NCI-H345 treated with DMSO at 0.1 percent for 48 hours (cell line): ENCODE data around the gene HEPN1.

Experiments
- DNase-seq: peaks from one replicate; lab custom pipeline; 2025; ENCODE audit not compliant: unreplicated experiment; lab: John Stamatoyannopoulos, UW

The HEPN1 gene

DNA sequence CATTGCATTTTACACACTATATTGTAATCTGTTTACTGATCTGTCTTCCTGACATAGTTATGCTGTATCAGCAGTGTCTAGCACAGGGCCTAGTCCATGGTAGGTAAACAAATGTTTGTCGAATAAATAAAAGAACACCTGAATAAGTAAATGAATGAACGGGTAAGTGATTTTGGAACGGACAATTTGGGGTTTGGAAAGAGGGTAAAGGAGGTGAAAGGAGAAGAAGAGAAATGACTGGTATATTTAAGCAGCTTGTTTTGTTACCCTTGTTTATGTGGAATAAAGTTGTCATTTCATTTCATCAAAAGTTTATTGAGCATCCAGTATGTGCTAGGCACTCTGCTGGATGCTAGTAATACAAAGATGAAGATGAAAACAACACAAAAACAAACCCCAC, at the start of gene HEPN1:
Gene HEPN1 (plus strand): TSS at position 301 of the 400 bp plus-strand sequence.
- DNase-seq = no peak

DNA sequence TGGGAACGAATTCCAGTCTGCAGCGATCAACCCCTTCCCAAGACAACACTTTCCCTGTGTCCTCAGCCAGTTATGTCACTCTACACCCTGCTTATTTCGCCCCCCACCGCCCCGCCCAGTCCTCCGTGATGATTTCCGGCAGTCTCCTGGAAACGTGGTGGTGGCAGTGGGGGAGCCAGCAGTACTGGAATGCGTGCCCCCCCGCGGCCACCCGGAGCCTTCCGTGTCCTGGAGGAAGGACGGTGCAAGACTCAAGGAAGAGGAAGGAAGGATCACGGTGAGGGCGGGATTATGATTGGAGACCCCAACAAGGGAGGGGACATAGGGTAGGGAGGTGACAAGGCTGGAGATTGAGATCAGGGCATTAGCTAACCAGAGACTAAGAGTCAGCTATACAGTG, 49.7 kb upstream of the HEPN1 start:
- DNase-seq = no peak

DNA sequence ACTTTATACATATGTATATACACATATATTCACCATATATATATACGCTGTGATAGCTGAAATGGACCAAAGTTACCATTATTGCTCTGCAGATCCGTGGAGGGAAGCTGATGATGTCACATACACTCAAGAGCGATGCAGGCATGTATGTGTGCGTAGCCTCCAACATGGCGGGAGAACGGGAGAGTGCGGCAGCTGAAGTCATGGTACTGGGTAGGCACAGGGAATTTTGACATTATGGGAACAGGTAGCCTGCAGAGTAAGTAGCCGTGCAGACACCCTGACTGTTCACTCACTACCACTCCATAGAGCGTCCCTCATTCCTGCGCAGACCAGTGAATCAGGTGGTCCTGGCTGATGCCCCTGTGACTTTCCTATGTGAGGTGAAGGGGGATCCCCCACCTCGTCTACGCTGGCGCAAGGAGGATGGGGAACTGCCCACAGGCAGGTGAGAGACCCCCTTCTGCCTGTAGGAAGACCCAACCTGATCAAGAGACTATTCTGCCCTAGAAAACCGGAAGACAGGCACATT, 49.1 kb upstream of the HEPN1 start:
- no peak for DNase-seq

DNA sequence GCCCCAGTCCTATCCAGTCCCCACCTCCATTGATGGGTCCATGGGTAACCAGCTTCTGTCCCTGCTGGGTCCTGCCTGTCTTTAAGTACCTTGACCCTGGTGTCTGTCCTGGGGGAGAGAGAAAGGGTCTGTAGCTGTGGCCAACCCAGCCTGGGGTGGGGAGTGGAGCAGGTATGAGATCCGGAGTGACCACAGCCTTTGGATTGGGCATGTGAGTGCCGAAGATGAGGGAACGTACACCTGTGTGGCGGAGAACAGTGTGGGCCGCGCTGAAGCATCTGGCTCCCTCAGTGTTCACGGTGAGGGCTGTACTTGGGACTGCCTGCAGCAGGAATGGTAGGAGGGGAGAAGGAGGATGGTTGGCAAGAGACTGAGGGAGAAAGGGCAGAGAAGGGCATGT, 48.6 kb upstream of the HEPN1 start:
- DNase-seq = no peak

- DNase-seq = no peak
These were observed 46.8 kb upstream of the HEPN1 start for GRCh38 chr11:124872280-124872679.

DNA sequence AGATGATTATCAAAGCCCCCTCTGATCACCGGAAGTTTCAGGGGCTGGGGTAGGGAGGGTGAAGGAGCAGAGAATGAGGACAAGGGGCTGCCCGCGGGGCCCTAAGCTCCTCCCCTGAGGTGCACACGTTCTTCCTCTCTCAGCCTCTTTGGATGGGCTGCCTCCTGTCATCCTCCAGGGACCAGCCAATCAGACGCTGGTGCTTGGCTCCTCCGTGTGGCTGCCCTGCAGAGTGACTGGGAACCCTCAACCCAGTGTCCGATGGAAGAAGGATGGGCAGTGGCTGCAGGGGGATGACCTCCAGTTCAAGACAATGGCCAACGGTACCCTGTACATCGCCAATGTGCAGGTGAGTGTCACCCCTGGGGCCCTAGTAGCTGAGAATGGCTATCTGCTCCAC, 46.3 kb upstream of the HEPN1 start:
- DNase-seq = no peak

DNA sequence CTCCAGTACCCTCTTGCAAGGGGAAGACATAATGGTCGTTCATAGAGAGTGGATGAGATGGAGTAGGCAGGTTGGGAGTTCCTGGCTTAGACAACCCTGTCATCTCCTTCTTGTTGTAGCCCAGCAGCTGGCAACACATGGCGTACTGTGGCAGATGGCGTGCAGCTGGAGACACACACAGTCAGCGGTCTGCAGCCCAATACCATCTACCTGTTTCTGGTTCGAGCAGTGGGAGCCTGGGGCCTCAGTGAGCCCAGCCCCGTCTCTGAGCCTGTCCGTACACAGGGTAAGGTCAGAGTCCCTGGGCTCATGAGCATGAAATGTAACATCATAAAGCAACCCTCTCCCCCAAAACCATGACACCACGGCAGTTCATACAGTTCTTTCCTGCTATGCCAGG, 45.1 kb upstream of the HEPN1 start:
- DNase-seq = no peak

DNA sequence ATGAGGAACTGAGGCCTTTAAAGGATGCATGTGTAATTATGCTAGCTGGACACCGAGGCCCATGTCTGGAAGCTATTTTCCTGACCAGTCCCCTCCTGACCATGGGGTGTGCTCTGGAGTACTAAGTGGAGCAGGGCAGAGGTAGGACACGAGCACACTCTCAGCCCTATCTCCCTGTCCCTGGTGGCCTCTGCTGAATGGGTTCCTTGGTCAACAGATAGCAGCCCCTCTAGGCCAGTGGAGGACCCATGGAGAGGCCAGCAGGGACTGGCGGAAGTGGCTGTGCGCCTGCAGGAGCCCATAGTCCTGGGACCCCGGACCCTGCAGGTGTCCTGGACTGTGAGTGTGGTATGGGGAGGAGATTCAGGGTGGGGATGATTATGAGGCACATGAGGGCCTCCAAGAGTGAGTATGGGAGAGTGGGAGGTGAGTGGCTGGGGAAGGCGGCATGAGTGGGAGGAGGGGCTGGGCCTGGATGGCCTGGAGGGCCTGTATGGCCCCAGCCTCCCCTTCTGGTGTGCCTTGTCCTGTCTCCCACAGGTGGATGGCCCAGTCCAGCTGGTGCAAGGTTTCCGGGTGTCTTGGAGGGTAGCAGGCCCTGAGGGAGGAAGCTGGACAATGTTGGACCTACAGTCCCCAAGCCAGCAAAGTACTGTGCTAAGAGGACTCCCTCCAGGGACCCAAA, 44.3 kb upstream of the HEPN1 start:
- DNase-seq = no peak

DNA sequence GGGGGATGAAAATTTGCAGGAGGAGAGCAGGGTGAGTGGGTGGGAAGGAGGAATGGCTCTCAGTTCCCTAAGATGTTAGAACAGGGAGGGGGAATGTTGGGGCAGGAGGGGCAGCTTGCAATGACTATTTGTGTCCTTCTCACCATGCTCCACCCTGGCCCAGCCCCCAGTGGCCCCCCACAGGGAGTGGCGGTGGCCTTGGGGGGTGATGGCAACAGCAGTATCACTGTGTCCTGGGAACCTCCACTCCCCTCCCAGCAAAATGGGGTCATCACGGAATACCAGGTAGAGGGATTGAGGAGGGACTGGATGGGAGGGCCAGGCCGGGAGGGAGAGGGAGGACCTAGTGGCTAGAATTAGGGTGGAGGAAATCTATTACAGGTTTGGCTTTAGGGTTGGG, 43.6 kb upstream of the HEPN1 start:
- DNase-seq = no peak

DNA sequence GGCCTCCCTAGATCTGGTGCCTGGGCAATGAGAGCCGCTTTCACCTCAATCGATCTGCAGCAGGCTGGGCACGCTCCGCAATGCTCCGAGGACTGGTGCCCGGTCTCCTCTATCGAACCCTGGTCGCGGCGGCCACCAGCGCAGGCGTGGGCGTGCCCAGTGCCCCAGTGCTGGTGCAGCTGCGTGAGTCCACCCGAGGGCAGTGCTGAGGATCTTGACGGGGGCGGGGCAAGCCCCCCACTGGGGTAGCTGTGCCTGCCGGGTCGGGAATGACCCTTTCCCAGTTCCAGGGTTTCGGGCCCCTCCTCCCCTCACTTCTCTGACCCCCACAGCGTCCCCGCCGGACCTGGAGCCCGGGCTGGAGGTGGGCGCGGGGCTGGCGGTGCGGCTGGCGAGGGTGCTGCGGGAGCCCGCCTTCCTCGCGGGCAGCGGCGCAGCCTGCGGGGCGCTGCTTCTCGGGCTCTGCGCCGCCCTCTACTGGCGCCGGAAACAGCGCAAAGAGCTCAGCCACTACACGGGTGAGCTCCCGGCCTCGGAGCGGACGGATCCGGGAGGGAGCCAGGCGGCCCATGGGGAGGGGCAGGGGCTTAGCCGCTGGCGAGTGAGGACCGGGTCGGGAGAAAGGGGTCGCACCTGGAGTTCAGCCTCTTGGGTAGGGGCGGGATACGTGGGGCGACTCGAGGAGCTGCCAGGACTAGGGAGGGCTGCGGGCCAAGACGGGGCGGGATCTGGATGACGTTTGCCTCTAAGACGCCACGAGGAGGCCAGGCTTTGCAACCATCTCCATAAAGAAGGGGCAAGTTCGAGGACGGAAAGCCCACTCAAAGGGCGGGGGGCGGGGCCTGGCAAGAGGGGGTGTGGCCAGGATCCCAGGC, 42.9 kb upstream of the HEPN1 start:
- peak; percentile 76 for DNase-seq

DNA sequence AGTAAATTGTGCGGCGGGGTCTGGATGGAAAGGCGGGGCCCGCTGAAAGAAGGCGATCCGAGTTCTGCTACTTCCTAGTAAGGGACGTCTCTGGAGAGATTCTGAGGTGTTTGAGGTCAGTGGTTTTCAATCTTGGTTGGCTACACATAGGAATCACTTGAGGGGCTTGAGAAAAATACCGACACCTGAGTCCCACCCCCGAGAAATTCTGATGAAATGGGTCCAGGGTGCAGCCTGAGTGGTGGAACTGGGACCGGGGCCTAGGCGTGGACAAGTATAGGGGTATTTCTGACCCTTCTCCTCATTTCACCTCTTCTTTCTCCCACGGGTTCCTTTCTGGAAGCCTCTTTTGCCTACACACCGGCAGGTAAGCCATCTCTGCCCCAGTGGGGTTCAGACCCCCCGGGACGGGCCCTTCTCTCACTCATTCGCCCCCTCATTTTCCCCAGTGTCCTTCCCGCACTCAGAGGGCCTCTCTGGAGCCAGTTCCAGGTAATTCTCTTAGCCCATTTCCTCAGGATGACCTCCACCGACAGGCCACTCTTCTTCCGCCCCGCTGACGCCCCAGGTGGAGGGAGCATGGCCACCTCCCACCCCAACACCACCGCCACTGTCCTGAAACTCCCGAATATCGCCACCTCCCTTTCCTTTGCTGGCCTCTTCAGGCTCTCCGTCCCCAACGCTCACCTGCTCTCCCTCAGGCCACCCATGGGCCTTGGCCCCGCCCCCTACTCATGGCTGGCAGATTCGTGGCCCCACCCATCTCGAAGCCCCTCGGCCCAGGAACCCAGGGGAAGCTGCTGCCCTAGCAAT, 42.0 kb upstream of the HEPN1 start:
- DNase-seq = no peak

GRCh38 chr11:124877631-124877909, 41.5 kb upstream of the HEPN1 start:
- DNase-seq = no peak

DNA sequence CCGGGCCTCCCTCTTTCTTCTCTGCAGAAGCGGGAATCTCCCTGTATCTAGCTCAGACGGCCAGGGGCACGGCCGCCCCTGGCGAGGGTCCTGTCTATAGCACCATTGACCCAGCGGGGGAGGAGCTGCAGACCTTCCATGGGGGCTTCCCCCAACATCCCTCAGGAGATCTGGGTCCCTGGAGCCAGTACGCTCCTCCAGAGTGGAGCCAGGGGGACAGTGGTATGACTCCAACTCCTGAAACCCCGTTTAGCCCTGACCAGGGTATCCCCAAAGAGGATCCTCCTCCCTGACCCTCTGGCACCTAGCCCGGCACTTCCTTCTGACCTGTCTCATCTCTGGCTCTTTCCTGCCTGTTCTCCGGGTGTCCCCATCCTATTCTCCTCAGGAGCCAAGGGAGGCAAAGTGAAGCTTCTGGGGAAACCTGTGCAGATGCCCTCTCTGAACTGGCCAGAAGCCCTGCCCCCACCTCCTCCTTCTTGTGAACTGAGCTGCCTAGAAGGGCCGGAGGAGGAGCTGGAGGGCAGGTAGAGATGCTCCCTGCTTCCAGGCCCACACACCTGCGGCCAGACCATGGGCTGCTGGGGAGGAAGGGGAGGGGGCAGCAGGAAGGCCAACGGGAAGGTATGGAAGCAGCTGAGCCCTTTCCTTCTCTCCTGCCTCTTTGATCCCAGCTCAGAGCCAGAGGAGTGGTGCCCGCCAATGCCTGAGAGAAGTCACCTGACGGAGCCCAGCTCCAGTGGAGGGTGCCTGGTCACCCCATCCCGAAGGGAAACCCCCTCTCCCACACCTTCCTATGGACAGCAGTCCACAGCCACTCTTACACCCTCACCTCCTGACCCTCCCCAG, 40.9 kb upstream of the HEPN1 start:
- no peak for DNase-seq

DNA sequence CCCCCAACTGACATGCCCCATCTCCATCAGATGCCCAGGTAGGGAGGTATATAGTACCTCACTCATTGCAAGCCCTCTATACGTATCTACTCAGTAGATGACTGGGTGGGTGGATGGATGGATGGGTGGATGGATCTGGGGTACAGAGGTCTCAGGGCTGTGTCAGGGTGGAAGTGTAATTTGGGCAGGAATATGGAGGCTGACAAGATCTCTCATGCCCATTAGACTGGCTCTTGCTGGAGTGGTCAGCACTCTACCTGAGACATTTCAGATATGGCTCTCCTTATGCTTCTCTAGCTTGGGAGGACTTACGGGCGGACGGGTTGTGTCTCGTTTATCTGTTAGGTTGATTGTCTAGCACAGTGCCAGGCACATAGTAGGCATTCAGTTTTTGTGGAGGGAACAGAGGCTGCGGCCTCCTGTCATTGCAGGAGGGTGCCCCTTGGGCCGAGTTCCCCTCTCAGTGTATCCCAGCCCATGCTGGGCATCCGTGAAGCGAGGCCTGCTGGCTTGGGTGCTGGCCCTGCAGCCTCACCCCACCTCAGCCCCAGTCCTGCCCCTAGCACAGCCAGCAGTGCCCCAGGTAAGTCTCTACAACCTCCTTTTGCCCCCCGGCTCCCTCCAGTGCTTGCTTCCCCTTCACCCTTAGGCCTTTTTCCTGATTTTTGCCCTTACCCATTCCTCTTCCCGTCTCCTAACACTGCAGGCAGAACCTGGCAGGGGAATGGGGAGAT, 40.1 kb upstream of the HEPN1 start:
- DNase-seq = no peak

- DNase-seq = no peak
These were observed 39.4 kb upstream of the HEPN1 start for GRCh38 chr11:124879493-124880289.

DNA sequence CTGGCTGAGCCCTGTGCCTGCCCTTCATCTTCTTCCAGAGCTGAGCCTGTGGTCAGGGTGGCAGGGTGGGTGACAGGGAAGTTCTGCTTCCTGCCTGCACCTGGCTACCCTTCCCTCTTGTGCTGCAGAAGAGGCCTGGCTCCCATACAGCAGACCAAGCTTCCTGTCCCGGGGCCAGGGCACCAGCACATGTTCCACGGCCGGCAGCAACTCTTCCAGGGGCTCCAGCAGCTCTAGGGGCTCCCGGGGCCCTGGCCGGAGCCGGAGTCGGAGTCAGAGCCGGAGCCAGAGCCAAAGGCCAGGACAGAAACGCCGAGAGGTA, 38.8 kb upstream of the HEPN1 start:
- no peak for DNase-seq

- no peak for DNase-seq
These were observed 38.1 kb upstream of the HEPN1 start for GRCh38 chr11:124880958-124881357.

DNA sequence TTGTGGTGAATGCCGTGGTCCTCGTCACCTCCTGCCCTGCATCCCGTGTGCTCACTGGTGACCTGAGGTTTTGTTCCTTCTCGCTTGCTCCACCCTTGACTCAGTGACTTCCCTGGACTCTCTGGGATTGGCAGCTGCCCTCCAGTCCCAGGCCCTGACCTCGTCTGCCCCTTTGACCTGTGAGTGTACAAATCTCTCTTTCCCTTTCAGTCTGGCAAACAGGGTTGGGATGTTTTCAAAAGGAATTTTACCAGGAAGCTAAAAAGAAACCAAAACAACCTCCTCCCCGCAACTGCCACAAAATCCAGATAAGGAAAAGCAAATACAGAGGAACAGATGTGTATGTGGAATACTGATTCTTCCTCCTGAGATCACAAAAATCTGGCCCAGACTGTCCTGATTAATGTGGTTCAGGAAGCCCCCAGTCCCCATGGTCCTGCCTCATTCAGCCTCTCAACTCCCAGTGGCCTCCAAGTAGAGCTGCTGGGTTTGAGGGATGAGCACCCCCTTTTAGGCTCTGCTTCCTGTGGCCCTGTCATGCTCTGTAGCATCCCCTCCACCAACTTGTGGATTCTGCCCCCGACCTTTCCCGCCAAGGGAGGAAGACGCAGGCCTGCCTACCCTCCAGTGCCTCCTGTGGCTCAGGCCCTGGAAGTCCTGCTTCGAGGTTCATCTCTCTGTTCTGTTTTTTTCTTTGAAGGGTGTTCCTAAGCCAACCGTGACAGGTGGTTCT, 36.5 kb upstream of the HEPN1 start:
- DNase-seq = no peak

DNA sequence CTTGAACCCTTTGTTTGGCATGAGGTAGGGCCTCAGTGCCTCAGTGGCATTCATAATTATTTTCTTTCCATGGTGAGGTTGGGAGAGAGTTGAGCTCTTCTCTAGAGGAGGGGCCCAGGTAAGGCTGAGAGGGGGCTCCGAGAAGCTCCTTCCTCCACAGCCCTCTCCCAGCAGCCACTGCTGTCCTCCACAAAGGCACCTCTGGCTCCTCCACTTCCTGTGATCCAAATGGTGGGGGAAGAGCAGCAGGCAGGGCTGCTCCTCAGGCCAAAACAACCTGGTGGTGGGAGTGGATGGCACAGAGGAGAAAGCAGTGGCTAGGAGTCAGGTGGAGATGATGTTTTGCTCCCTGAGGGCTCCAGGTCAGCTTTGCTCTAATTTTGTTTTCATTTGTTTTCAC, 34.7 kb upstream of the HEPN1 start:
- DNase-seq = no peak
